OCI-LY7 (cell line): ENCODE measurements around the gene PPCDC. TPM values are rescaled to one million over a fixed set of nuclear protein-coding genes. Genes with fewer than 3 reads are reported as not detected.
A peak's percentile ranks its signal among the peaks of the same experiment; 100 is the strongest.

ENCODE experiments used
- BruUV-seq: library from RNA; stranded (reverse); fragments of 400-500 nt; replicated peaks from 2 replicates; lab custom pipeline; 2021; lab: Mats Ljungman, UMichigan
- CTCF ChIA-PET: fragments of 300-600 bp; sonication (Branson Sonifier 250); formaldehyde crosslinking; loops from one replicate; lab custom pipeline; 2022; ENCODE audit warnings: antibody characterized with exemption; ENCODE audit not compliant: unreplicated experiment; lab: Charles Lee
- POLR2A ChIA-PET: fragments of 300-600 bp; sonication (Branson Sonifier 250); formaldehyde crosslinking; loops from one replicate; lab custom pipeline; 2022; ENCODE audit warnings: antibody characterized with exemption; lab: Charles Lee
- DNase-seq: peaks from one replicate; pipeline ENCODE4 v3.0.0-alpha.2; 2015; ENCODE audit warnings: low spot score
- H2AFZ ChIP-seq: fragments of 200-600 bp; sonication (generic), shearing (Covaris generic); 2 replicates; pipeline ENCODE4 v1.6.1; 2014; ENCODE audit warnings: mild to moderate bottlenecking, antibody characterized with exemption, low read length, moderate library complexity
- H3K27ac ChIP-seq: fragments of 200-600 bp; sonication (generic); 2 replicates; pipeline ENCODE4 v1.5.1; 2014; ENCODE audit warnings: mixed run types, low read depth, mild to moderate bottlenecking, moderate library complexity, low read length, inconsistent platforms; ENCODE audit not compliant: poor library complexity, severe bottlenecking
- H3K36me3 ChIP-seq: fragments of 200-600 bp; sonication (generic); 2 replicates; pipeline ENCODE4 v1.6.1; 2014; ENCODE audit warnings: mild to moderate bottlenecking, antibody characterized with exemption, low read length, moderate library complexity, mixed read lengths; ENCODE audit not compliant: insufficient read depth
- H3K4me1 ChIP-seq: fragments of 200-600 bp; sonication (generic); 2 replicates; pipeline ENCODE4 v1.5.1; 2014; ENCODE audit warnings: mild to moderate bottlenecking, low read length; ENCODE audit not compliant: insufficient read depth, poor library complexity, severe bottlenecking
- H3K4me2 ChIP-seq: fragments of 200-600 bp; sonication (generic); 2 replicates; pipeline ENCODE4 v1.6.1; 2014; ENCODE audit warnings: mild to moderate bottlenecking, low read length
- H3K4me3 ChIP-seq: fragments of 200-600 bp; sonication (generic); 2 replicates; pipeline ENCODE4 v1.5.1; 2014; ENCODE audit warnings: mild to moderate bottlenecking, low read depth, low read length; ENCODE audit not compliant: poor library complexity, severe bottlenecking
- H3K79me2 ChIP-seq: fragments of 200-600 bp; sonication (generic); 2 replicates; pipeline ENCODE4 v1.6.1; 2016; ENCODE audit warnings: low read depth, mild to moderate bottlenecking, low read length, moderate library complexity, mixed read lengths; ENCODE audit not compliant: insufficient read depth
- H3K9me2 ChIP-seq: fragments of 200-600 bp; sonication (generic); 2 replicates; pipeline ENCODE4 v1.6.1; 2016; ENCODE audit warnings: mild to moderate bottlenecking, low read length, mixed read lengths; ENCODE audit not compliant: insufficient read depth
- H3K9me3 ChIP-seq: fragments of 200-600 bp; sonication (generic); 2 replicates; pipeline ENCODE4 v1.6.1; 2014; ENCODE audit warnings: mild to moderate bottlenecking, mixed run types, low read length, mixed read lengths
- H4K20me1 ChIP-seq: fragments of 200-600 bp; sonication (generic); 2 replicates; pipeline ENCODE4 v1.6.1; 2014; ENCODE audit warnings: mild to moderate bottlenecking, antibody characterized with exemption, low read length, moderate library complexity, mixed read lengths; ENCODE audit not compliant: insufficient read depth
- EZH2phosphoT487 ChIP-seq: fragments of 200-600 bp; sonication (generic); IDR thresholded peaks from 2 replicates; pipeline ENCODE4 v1.6.1; 2018; ENCODE audit warnings: low read depth, borderline replicate concordance, mild to moderate bottlenecking, mixed run types, antibody characterized with exemption, low read length, moderate library complexity, mixed read lengths
- intact Hi-C: fragments of 100-400 bp; cut with micrococcal nuclease; formaldehyde crosslinking; loops from one replicate; pipeline ENCODE4 v1.10.0; 2022; ENCODE audit not compliant: unreplicated experiment
- total RNA-seq, 2 experiments: library from RNA; depleted of rRNA in 1 of 2; stranded (reverse); fragments of >200 nt in 1 of 2; shearing (Covaris generic) in 1 of 2; gene quantifications; 2 replicates each; pipeline ENCODE4 v1.2.3, GENCODE V29; 2014 to 2022
- TF ChIP-seq, protein P1 (sequence below): fragments of 200-600 bp; sonication (generic); conservative IDR thresholded peaks from 2 replicates; pipeline ENCODE4 v1.5.1; 2014; ENCODE audit warnings: mild to moderate bottlenecking, antibody characterized with exemption, low read length, moderate library complexity, mixed read lengths

The PPCDC gene
- total RNA-seq, 2 experiments from 2014 or later: 44.3 to 48.3 TPM

DNA sequence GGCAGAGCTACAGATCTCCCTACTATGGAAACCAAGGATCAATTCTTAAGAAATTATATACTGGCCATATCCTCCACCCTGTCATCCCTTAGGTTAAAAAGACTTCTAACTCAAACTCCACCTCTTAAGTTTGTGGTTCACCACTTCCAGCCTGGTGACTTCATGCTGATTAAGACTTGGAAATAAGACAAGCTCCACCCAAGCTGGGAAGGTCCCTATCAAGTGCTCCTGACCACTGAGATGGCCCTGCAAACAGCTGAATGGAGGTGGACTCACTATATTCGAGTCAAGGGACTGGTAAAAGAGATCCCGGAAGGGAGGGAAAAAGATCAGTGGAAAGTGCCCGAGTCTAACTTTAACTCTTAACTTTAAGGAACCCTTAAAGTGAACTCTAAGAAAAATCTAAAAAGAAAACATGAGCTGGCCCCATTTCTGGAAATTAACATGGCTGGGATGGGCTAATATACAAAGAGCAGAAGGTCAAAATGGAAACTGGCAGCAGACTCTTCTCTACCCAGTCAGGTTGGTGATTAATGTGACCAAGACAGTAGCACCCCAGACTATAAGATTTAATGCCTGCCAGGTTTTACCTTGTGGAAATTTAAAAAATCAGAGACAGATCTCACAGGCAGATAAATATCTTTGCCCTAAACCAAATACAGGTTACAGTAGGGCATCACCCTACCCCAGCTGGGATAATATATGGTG, 43.9 kb downstream of the PPCDC start:
- DNase-seq: no peak
- Histone ChIP-seq H4K20me1 (no peaks in the 10 kb centered on the region), H3K4me3 (no peak overlapping the region), H3K9me2 (no peaks in the 10 kb centered on the region), H3K4me2 (no peak overlapping the region), H3K79me2 (no peaks in the 10 kb centered on the region), H2AFZ (no peak overlapping the region), H3K27ac (no peak overlapping the region), H3K9me3 (no peaks in the 10 kb centered on the region), H3K36me3 (no peaks in the 10 kb centered on the region), H3K4me1 (peaks cover 28% of the 10 kb centered on the region)
- no TSS peak for BruUV-seq
- CTCF ChIA-PET: interaction anchor here (1.0 kb wide), 1 partner anchor 24 kb away, joined by 3 read pairs; no protein-coding TSS in a partner anchor
- TF ChIP-seq, protein P1, sequence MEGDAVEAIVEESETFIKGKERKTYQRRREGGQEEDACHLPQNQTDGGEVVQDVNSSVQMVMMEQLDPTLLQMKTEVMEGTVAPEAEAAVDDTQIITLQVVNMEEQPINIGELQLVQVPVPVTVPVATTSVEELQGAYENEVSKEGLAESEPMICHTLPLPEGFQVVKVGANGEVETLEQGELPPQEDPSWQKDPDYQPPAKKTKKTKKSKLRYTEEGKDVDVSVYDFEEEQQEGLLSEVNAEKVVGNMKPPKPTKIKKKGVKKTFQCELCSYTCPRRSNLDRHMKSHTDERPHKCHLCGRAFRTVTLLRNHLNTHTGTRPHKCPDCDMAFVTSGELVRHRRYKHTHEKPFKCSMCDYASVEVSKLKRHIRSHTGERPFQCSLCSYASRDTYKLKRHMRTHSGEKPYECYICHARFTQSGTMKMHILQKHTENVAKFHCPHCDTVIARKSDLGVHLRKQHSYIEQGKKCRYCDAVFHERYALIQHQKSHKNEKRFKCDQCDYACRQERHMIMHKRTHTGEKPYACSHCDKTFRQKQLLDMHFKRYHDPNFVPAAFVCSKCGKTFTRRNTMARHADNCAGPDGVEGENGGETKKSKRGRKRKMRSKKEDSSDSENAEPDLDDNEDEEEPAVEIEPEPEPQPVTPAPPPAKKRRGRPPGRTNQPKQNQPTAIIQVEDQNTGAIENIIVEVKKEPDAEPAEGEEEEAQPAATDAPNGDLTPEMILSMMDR: no peak
- no peak for TF ChIP-seq EZH2phosphoT487
- intact Hi-C loops: no loop called here
- POLR2A ChIA-PET: interaction anchor here (0.7 to 1.8 kb wide), 4 partner anchors 16 to 47 kb away, joined by 3 to 5 read pairs (median 4); no protein-coding TSS in a partner anchor

DNA sequence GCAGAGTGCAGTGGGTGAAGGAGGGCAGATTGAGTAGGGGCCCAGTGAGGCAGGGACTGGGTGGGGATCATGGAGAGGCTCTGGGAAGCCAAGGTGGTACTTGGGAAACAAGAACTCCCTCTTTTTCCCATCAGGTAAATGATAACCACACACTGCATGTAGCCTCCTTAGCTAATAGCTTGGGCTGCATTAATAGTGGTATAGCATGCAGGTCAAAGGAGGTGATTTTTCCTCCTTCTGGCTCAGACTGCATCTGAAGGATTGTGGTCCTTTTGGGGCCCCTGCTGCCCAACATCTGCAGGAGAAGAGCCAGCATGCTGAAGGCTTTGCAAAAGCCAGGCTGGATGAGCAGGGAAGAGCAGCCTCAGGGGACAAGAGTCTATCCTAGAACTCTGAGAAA, 45.4 kb downstream of the PPCDC start:
- no peak for DNase-seq
- Histone ChIP-seq H3K36me3 (no peaks in the 10 kb centered on the region), H3K4me3 (no peak overlapping the region), H3K4me2 (no peak overlapping the region), H3K4me1 (peaks cover 28% of the 10 kb centered on the region), H3K9me2 (no peaks in the 10 kb centered on the region), H4K20me1 (no peaks in the 10 kb centered on the region), H2AFZ (no peak overlapping the region), H3K27ac (no peak overlapping the region), H3K79me2 (no peaks in the 10 kb centered on the region), H3K9me3 (no peaks in the 10 kb centered on the region)
- CTCF ChIA-PET: no interaction called here
- TF ChIP-seq EZH2phosphoT487: no peak
- TF ChIP-seq, protein P1: no peak
- BruUV-seq: no TSS peak
- intact Hi-C loops: no loop called here
- POLR2A ChIA-PET: no interaction called here

DNA sequence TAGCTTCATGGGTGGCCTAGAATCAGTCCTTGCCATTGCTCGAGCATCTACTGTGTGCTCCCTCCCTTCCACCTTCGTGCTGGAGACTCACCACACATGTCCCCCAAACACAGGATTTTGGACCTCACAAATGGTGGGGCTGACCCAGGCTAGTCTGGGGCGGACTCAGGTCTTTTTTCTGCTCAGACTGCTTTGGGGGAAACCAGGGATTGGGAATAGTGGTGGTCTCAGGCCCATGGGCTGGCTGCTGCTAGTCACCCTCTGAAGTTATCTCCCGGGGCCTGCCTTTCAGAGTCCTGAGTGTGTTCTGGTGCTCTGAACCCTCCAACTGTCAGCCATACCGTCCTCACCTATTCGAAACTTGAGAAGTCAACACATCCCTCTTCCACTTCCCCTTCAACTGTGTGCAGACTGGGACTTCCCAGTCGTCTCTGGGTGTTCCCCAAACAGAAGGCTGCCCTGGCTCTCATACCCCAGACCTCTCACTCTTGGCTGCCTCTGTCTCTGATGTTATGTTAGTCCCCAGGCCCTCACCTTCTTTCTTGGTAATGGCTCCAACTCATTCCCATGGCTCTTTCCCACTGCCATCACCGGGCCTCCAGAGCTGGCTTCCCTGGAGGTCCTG, 46.0 kb downstream of the PPCDC start:
- no peaks in the 10 kb centered on the region for H3K79me2 ChIP-seq
- TF ChIP-seq, protein P1: no peak
- no peak for TF ChIP-seq EZH2phosphoT487
- peaks cover 28% of the 10 kb centered on the region for H3K4me1 ChIP-seq
- DNase-seq: peak; percentile 69
- H3K36me3 ChIP-seq: no peaks in the 10 kb centered on the region
- H3K4me3 ChIP-seq: no peak overlapping the region
- no peaks in the 10 kb centered on the region for H3K9me3 ChIP-seq
- ChIA-PET POLR2A (no interaction called here), CTCF (no interaction called here)
- no peaks in the 10 kb centered on the region for H3K9me2 ChIP-seq
- H4K20me1 ChIP-seq: no peaks in the 10 kb centered on the region
- BruUV-seq: no TSS peak
- peak overlapping the region; percentile 49 for H3K27ac ChIP-seq
- intact Hi-C loops: no loop called here
- H3K4me2 ChIP-seq: peak overlapping the region; percentile 38
- no peak overlapping the region for H2AFZ ChIP-seq
